RPMI8226 (cell line): Measurements from ENCODE around the gene SNRNP40.
"Not testable (repeated sequence)": the region's sequence is repeated elsewhere in the genome, so short reads cannot be mapped to it uniquely, and the experiment has no call there.

ENCODE experiments used
- DNase-seq: peaks from one replicate; pipeline ENCODE4 v3.0.0-alpha.2; 2015

Gene SNRNP40

GRCh38 chr1:31296486-31297276, at the start of gene SNRNP40, which contains the start of gene ZCCHC17:
Gene SNRNP40 (minus strand): TSS chr1:31296788. CDS start chr1:31296751, 37 bp downstream.
Gene ZCCHC17 (plus strand): TSS chr1:31297032. CDS start chr1:31310099, 13,067 bp downstream.
- peak; percentile 98 for DNase-seq

GRCh38 chr1:31345635-31346034, 49.0 kb upstream of the SNRNP40 start:
- DNase-seq = no peak

GRCh38 chr1:31344503-31344902, 47.9 kb upstream of the SNRNP40 start:
- DNase-seq = no peak

GRCh38 chr1:31336687-31337467, 40.3 kb upstream of the SNRNP40 start:
- DNase-seq = no peak

- DNase-seq = peak; percentile 36
Measured at GRCh38 chr1:31335007-31335406, 38.4 kb upstream of the SNRNP40 start.

GRCh38 chr1:31327381-31327780, 30.8 kb upstream of the SNRNP40 start:
- no peak for DNase-seq

GRCh38 chr1:31326461-31326860, 29.9 kb upstream of the SNRNP40 start:
- DNase-seq = no peak

- no peak for DNase-seq
Measured at GRCh38 chr1:31324992-31325391, 28.4 kb upstream of the SNRNP40 start.

- DNase-seq = no peak
Measured at GRCh38 chr1:31324093-31324492, 27.5 kb upstream of the SNRNP40 start.

GRCh38 chr1:31318146-31318545, 21.6 kb upstream of the SNRNP40 start:
- no peak for DNase-seq

GRCh38 chr1:31315902-31316301, 19.3 kb upstream of the SNRNP40 start:
- DNase-seq = no peak

GRCh38 chr1:31310198-31310597, 13.6 kb upstream of the SNRNP40 start:
- no peak for DNase-seq

GRCh38 chr1:31308036-31308435, 11.4 kb upstream of the SNRNP40 start:
- DNase-seq = no peak

- no peak for DNase-seq
Measured at GRCh38 chr1:31306278-31306677, 9.7 kb upstream of the SNRNP40 start.

- DNase-seq = no peak
Measured at GRCh38 chr1:31302709-31303441, 6.3 kb upstream of the SNRNP40 start.

- DNase-seq = no peak
Measured at GRCh38 chr1:31300193-31300592, 3.6 kb upstream of the SNRNP40 start.

- DNase-seq = no peak
Measured at GRCh38 chr1:31299365-31299764, 2.8 kb upstream of the SNRNP40 start.

GRCh38 chr1:31297277-31298247, 974 bp upstream of the SNRNP40 start:
- DNase-seq = peak; percentile 14

- DNase-seq = no peak
Measured at GRCh38 chr1:31295874-31296485, 608 bp downstream of the SNRNP40 start.

- DNase-seq = no peak
Measured at GRCh38 chr1:31289021-31289420, 7.6 kb downstream of the SNRNP40 start.

GRCh38 chr1:31287791-31288190, 8.8 kb downstream of the SNRNP40 start:
- not testable (repeated sequence) for DNase-seq

- DNase-seq = not testable (repeated sequence)
Measured at GRCh38 chr1:31282426-31282825, 14.2 kb downstream of the SNRNP40 start.
